NCI-H1694 (cell line): Measurements from ENCODE around the gene EEFSEC.

Experiments
- DNase-seq: peaks from one replicate; lab custom pipeline; 2025; lab: John Stamatoyannopoulos, UW

EEFSEC gene

DNA sequence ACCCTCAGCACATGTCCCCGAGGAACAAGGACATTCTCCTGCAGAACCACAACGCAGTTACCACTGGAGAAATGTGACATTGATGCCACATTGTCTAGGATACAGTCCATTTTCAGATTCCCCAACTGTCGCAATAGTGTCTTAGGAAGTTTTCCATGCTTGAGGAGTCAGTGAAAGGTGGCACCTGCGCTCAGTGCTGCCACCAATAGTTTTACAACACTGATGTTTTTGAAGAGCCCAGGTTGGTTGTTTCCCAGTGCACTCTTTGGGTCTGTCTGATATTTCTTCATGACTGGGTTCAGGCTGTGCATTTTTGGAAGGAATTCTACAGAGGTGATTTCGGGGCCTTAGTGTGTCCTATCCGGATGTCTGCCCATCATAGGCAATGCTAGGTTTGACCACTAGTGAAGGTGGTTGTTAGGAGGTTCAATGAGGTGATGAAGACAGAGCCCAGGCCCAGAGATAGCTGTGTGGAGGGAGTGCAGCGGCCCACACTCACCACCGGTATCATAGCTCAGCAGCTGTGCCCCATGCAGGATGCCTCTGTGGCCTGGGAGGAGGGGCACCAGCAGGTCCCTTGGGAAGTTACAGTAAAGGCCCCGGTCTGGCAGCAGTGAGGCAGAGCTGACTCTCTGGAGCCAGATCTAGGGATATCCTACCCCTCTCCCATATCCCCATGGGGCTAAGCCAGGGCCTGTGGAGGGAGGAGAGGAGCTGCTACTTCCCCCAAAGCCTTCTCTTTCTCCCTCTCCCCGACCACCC lies 216.8 kb downstream of the EEFSEC start:
- DNase-seq: peak; percentile 37

DNA sequence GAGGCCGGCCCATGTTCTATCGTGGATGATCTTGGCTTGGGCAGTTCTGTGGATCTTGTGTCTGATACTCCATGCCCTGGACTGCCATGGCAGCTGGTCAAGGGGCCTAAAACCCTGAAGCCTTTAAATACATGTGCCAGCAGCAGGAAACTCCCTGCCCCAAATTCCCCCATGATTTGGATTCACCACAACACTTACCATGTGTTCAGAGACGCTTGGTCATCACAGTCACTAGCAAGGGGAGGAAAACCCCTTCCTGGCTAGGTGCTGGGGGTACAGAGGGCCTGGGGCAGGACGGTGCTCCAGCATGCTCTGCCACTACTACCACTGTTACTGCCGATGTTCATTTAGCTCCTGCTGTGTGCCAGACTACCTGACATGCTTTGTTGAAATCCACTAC lies 219.0 kb downstream of the EEFSEC start:
- DNase-seq: no peak

DNA sequence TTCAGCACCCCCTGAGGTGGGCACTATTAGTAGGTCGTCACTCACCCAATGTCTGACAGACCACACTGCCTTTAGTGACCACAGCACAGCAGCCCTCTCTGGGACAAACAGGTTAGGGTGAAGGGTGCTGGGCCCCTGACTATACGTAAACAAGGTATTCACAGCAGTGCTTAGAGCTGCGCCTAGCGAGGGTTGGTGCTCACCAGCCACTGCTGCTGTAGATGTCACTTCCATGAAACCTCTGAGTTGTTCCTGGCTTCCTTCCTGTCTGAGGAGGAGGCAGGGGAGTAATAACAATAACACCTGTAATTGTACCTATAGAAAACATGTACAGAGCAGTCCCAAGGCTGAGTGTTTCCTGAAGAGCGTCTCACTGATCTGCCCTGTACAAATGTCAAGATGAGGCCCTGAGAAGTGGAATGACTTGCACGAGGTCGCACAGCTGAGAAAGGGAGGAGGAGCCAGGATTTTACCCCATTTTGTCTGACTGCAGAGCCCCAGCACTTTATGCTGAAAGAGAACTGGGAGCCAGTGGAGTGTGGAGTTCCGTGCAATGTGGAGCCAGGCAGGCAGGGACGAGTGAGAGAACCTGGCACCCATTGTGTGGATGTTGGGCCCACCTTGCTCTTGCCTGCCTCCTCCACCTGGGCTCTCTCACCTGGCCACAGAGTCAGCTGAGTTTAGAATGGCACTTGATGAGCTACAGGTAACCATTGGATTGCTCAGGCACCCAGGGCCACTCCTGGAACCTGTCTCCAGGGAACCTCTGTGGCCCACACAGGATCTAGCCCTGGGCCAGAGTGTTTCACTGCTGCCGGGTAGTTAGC lies 219.6 kb downstream of the EEFSEC start:
- no peak for DNase-seq

DNA sequence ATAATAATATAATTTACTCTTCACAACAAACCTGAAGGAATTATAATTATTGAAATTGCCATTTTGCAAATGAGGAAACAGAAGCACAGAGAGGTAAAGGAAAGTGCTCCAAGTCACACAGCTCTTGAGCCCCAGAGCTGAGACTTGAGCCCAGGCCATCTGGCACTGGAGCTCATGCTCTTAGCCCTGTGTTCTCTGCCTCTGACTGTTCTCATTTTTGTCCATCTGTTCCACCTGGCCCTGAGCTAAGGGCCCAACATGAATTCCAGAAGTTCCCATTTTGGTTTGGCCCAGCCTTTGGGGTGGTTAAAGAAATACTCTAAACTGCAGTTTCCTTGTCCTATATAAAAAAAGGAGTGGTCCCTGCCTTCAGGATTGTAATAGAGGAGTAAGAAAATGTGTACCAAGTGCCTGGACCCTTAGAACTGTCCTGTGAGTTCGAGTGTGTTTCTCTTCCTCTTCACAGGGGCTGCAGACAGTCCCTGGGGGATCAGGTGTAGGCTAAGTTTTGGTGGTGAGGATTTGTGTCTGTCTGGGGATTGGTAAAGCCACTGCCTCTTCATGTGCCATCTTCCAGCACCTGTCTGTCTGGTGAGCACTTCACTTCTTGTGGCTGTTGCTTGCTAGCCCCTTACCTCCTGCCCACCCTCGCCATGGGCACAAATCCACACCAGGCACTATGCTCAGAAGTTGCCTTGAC lies 221.6 kb downstream of the EEFSEC start:
- no peak for DNase-seq

DNA sequence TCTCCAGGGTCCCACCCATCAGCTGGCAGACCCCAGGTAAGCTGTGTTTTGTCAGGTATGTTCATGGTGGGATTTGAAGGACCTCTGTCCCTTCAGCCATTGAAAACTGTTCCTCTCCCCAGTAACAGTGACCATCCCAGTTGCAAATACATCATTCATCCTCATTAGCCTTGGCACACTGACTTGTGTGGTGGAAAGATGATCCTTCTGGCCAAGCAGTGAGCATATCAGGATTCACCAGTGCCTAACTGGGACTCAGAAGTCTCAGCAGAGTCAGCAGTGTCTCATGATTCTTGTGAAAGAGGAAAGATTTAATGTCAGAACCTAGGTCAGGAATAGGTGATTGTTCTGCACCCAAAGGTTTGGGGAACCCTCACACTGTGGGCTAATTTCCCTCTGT lies 223.2 kb downstream of the EEFSEC start:
- DNase-seq: no peak

DNA sequence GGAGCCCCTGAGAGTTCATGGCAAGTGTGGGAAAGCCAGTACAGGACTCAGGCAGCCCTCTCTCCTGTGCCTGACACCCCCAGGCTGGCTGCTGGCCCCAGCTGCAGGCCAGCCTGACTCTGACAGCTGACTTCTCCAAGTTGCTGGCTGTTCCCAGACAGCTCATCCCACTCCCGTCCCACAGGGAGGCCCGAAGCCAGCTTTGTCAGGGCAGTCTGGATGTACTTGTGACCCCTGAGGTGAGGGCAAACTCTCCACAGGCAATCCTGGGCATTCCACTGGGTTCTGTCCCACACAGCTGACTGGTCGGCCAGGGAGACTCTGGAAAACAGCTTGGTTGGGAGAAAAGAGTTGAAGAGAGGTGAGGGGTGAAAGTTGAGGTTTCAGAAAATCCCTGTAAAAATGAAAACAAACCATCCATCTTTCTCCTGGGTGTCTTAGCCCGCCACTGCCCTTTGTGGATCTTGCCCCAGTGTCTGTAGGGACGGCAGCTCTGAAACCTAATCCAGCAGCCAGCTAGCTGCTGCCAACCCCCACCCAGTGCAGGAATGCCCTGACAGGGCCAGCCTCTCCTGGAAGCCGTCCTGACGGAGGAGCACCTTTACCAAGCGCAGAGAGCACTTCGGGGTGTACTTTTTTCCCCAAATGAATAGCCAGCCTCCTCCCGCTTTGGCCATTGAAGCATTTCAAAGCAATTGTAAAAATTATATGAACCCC lies 225.5 kb downstream of the EEFSEC start:
- no peak for DNase-seq

DNA sequence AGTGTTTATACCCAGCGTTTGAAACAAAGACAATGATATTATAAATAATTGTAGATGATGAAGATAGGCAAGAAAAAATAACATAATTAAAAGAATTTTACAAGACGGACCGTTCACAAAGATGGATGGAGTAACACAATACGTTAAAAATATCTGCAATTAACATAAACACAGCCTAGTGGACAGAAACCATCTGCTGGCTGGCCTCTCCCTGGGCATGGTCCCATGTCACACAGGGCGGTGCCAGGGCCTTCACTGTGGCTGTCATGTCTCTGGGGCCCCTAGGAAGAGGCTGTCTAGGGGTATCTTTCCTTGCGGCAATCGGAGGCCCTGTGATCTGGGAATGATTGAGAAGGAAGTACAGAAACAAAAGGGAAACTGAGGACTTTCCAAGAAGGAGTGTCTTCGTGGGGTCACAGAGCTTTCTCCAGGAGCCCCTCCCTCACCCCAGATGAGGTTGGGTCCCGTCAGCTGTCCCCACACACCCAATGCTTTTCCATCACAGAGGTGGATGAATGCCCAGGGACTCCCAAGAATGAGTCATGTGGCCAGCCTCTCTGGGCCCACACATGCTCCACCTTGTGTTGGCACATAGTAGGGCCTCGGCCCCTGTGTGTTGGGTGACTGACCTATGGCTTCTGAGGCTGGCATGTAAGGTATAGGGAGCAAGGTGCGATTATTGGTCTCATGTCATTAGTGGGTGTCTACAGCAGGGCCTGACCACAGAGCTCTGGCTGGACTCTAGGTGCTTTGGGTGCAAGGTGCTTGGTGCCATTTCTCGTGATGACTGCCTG lies 226.3 kb downstream of the EEFSEC start:
- no peak for DNase-seq

DNA sequence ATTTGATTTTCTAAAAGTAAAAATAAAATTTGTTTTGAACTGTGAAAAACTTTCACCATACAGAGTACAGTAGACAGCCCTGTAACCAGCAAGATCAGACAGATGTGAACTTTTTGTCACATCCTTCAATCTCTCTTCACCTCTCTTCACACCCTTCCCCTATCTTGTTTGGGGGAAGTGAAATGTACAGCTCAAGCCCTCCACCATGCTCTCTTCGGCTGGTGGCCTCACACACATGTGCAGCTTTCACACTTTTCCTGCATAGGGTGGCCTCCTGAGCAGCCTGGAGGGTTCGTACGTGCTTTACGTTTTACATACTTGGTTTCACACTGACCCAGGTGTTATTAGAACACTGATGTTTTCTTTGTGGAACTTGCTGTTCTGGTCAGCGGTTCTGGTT lies 227.0 kb downstream of the EEFSEC start:
- DNase-seq: no peak

DNA sequence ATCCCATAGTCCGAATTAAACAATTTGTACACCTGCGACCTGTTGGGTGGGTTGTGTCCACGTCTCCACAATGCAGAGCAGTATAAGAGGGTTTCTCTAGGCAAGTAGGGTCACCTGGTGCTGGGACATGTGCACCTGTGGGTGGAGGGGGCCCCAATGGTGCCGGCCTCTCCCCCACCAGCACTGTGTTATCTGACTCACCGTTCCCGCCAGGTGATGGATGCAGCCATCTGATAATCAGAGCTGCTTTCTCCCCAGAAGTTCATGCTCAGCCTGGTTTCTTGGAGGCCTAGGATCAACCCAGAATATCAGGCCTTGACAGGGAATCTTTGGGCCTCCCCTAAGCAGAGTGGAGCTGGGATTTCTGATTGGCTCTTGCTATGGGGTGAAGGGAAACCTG lies 227.4 kb downstream of the EEFSEC start:
- no peak for DNase-seq

DNA sequence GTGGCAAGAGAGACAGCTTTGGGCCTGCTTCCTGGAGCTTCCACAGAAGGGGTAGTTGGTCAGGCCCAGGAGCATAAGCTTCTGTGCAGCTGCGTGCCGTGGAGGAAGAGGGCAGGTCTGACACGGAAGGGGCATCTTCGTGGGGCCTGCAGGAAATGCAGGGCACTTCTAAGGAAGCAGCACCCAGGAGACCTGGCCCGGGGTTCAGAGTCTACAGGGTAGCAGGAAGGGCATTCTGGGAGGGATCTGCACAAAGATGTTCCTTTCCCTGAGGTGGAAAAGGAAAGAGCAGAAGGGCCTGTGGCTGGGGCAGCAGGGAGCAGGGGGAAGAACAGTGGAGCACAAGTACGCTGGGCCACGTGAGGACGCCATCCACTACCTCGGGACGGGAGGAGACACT lies 228.3 kb downstream of the EEFSEC start:
- no peak for DNase-seq

DNA sequence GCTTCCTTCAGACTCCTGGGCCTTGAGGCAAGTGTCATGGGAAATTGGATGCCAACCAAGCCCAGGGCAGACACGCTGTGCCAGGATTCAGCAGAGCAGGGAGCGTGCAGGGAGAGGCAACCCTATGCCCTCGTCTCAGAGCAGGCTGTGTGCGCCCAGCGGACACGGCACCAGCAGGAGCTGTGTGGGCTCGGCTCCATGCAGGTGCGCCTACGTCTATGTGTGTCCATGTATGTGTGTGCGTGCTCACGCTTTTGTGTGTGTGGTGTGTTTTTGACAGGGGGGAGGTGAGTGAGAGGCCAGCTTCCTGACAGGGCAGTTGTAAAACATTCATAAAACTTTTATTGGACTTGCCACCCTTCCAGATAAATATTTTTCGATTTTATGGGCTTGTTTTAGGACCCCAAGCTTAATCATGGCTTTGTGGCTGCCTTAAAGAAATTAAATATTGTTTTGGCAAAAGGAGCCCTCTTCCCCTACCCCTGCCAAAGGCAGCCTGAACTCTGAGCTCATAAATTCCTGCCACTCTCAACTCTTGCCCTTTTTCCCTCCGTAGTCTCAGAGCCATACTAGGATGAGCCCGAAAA lies 229.0 kb downstream of the EEFSEC start:
- DNase-seq: no peak

DNA sequence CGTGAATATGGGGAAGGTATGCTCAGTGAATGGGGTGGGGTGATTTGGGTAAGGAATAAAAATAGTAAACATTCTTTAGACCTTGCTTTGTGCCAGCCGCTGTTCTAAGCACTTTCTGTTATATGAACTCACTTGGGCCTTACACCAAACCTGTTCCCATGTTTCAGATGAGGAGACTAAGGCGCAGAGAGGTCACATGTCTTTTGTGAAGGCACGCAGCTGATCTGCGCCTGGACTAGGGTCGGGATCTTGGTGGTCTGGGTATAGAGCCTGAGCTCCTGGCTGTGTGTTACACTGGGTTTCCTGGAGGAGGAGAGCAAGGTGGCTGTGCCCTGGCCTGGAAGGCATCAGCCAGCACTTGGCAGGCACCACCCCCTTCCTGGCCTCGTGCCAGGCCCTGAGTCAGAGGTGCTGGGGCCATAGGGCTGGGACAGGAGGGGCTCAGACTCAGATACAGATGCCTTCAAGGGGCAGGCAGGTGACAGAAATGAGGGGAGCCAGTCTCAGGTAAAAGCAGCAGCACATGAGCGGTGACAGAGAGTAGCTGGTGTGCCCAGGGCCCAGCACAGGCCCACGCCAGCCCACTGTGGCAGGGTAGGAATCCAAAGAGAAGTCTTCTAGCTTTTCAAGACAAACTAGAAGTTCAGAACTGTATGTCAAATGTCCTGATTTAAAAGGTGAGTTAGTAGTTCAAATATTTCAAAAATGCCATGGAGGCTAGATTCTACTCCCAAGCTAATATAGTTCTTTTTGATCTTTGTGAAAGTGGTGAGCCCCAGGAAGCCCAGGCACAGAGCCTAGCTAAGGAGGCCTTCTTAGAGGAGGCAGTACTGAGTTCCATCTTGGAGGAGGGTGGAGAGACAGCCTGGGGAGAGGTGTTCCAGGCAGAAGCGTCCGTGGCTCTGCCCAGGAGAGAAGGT lies 230.3 kb downstream of the EEFSEC start:
- DNase-seq: peak; percentile 67

DNA sequence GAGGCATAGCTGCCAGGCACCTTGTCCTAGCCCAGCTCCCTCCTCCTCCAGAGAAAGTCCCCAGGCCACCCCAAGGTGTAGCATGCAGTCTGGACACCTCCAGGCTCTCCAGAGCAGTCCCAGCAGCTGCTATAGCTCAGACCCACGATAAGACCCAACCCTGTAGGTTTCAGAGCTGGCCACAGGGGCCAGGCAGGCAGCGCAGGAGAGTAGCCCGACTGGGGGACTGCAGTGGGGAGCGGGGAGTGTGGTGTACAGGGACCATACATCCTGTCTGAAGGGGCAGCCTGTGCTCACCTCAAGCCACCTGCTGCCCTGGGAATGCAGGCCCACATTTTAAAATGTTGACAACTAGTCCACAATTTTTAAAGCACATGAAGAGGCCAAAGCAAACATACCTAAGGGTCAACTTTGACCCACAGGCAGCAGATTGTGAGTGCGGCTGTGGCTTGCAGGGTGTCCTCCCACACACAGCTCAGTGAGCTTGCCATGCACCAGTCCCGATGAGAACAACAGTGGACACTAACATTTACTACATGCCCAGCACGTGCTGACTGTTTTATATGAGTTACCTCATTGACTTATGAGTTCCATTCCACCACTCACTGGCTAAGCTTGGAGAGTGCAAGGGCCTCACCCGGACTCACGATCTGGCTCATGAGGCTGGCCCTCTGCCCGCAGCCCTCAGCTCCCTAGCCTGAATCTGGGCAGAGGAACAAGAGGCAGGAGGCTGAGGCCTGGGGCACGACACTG lies 232.0 kb downstream of the EEFSEC start:
- DNase-seq: no peak

DNA sequence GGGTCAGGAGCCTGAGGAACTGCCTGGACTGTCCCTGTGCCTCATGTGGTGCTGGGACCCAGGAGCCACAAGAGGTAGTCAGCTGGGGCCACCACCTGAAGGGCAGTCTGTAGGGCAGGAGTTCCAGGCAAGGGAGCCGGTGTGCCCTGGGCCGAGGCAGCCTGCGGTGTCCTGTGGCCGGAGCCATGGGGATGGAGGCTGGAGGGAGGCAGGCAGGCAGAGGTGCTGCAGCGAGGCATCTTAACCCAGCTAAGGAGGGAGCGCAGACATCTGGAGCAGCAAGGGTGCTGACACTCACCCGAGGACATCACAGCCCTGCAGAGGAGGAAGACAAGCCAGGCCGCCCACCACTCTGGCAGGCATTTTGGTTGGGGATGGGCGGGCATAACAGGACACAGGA lies 235.7 kb downstream of the EEFSEC start:
- no peak for DNase-seq

DNA sequence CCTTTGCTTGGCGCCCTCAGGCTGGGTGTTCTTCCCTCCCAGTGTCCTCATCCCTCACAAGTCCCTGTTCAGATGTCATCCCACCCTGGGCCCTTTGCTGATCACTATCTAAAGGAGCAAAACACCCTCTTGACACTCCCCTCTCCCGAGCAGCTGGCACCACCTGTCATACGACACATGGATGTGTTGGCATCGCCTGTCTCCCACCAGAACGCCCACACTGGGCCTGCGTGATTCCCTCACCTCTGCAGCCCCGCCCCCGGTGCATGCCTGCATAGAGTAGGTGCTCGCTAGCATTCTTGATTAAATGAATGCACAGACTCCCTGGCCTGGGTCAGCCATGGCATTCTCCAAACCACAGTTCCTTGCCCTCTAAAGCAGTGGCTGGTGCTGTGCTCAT lies 237.6 kb downstream of the EEFSEC start:
- DNase-seq: peak; percentile 71

DNA sequence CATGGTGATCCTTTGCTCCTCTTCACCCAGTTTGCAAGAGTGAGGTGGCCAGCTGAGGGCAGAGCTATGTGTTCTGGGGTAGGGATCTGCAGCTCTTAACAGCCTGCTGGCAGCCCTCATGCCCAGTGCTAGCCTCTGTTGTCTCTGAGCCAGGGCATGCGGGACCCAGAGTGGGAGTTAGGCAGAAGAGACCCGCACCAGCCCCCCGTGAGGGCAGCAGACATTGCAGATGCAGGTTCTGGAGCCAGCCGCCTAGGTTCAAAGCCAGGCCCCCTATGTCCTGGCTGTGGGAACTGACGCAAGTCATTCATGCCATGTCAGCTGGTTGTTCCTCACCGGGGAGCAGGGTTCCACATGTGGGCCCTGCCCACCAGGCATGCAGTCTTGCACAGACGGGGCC lies 238.7 kb downstream of the EEFSEC start:
- DNase-seq: no peak

DNA sequence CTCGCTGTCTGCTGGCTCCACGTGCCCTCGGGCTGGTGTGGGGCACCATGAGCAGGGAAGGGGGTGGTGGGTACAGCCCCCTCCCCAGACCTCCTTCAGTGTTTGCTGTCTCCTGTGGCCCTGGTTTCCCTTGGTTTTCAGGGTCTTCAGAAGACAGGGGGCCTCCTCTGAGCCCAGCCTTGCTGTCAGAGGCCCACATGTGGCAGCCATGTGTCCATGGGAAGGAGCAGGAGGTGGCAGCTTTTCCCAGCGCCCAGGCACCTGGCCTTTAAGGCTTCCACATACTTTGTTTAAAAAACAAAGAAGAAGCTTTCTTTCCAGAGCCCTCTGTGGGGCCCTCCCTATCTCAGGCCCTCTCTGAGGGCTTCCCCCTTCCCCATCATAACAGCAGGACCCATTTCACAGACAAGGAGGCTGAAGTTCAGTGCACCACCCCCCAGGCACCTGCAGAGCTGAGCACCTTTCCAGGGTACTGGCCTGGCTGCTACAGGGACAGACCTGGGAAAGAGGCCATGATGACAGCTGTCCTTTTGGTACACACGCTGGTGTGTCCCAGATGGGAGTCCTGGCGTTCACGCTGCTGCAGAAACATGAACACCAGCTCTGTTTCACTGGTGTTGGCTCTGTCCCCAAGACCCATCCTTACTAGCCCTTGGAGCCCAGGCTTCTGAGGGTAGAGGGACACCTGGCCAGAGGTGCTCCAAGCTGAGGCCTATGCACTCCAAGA lies 239.7 kb downstream of the EEFSEC start:
- peak; percentile 63 for DNase-seq

DNA sequence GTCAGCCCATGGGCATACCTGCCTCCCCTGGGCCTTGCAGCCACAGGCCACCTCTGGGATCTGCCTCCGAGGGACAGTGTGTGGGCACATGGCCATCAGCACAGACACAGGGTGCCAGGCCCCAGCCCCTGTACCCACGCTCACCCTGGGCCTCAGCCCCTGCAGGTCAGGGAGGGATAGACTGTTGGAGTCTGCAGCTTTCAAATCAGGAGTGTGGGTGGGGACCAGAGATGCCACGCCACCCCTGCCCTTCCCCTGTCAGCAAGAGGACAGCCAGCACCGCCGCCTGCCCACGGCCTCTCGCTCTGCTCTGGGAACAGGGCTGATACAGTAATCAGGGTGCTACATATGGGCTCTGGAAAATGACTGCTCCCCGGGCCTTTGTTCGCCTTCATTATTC lies 240.8 kb downstream of the EEFSEC start:
- no peak for DNase-seq

DNA sequence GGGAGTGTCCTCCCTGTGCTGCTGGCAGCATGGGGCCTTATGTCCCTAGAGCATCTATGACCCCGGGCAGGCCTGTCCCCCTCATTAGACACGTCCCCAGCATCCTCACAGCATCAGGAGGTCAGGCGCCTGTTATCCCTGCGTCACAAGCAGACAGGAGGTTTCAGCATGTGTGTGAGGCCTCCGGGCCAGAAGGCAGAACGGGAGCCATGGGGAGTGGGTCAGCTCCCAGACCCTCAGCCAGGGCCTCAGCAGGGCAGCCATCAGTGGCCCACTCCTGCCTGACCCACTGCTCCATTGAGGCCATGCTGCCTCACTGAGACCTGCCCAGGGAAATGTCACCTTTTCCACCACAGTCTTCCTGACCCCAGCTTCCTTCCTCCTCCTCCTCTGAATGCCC lies 241.8 kb downstream of the EEFSEC start:
- no peak for DNase-seq
